Colonic mucosa (tissue), 4 donors: ENCODE measurements around the gene LAMC3. TPM values are rescaled to one million over a fixed set of nuclear protein-coding genes. Genes with fewer than 3 reads are reported as not detected.
A peak's percentile ranks its signal among the peaks of the same experiment; 100 is the strongest.

Experiments
- DNase-seq: peaks from one replicate; pipeline ENCODE4 v3.0.0-alpha.2; 2020
- H3K27ac ChIP-seq: fragments of 200-600 bp; one replicate; pipeline ENCODE4 v1.8.0; 2021
- H3K27me3 ChIP-seq: fragments of 200-600 bp; one replicate; pipeline ENCODE4 v1.8.0; 2021
- H3K36me3 ChIP-seq: fragments of 200-600 bp; one replicate; pipeline ENCODE4 v1.8.0; 2021
- H3K4me1 ChIP-seq: fragments of 200-600 bp; one replicate; pipeline ENCODE4 v1.8.0; 2021; ENCODE audit warnings: mild to moderate bottlenecking
- H3K4me3 ChIP-seq: fragments of 200-600 bp; one replicate; pipeline ENCODE4 v1.8.0; 2021
- H3K9ac ChIP-seq, 2 donors: one replicate each; pipeline ENCODE4 v1.7.0; 2013; ENCODE audit warnings: control low read depth in 2 of 2, low read depth in 2 of 2, low read length in 2 of 2
- H3K9me3 ChIP-seq: fragments of 200-600 bp; one replicate; pipeline ENCODE4 v1.8.0; 2021
- CTCF ChIP-seq: fragments of 200-600 bp; IDR thresholded peaks from one replicate; pipeline ENCODE4 v1.8.0; 2022; ENCODE audit warnings: antibody characterized with exemption, mild to moderate bottlenecking
- intact Hi-C: fragments of 100-400 bp; cut with DNase I; formaldehyde crosslinking; loops from one replicate; pipeline ENCODE4 v1.14.1; 2022
- total RNA-seq, 2 donors: library from RNA; stranded (reverse); fragmentation: NEBNext Ultra II Directional in 1 of 2; extraction: Animal tissue kit (Norgen Biotek cat#: 25700) in 1 of 2; gene quantifications; one replicate each; pipeline ENCODE4 v1.2.1, GENCODE V29; 2021
- donor health status: healthy.
- donor health status: DM: no; HTN: no; CAD: no.
- donor health status: DM: no; HTN: no; CAD: no.

The LAMC3 gene
- total RNA-seq, 2 donors from 2014 or later = 0.67 to 1.9 TPM

- Histone ChIP-seq H3K36me3 (no peaks in the 10 kb centered on the region), H3K9ac (no peak overlapping the region), H3K4me3 (no peak overlapping the region), H3K9me3 (no peaks in the 10 kb centered on the region), H3K27me3 (no peaks in the 10 kb centered on the region), H3K27ac (no peak overlapping the region), H3K4me1 (peaks cover 8% of the 10 kb centered on the region)
- intact Hi-C loops = no loop called here
- no peak for DNase-seq
- no peak for TF ChIP-seq CTCF
These were observed 112.4 kb downstream of the LAMC3 start for GRCh38 chr9:131121346-131121745.

GRCh38 chr9:131122158-131122557, 113.2 kb downstream of the LAMC3 start:
- no peaks in the 10 kb centered on the region for H3K36me3 ChIP-seq
- no peaks in the 10 kb centered on the region for H3K9me3 ChIP-seq
- no peak for DNase-seq
- no peaks in the 10 kb centered on the region for H3K27me3 ChIP-seq
- H3K9ac ChIP-seq = no peak overlapping the region
- no peak overlapping the region for H3K4me3 ChIP-seq
- TF ChIP-seq CTCF = no peak
- intact Hi-C loops = loop anchor here (2.0 kb wide), 1 partner anchor 63 kb away; no protein-coding TSS in a partner anchor
- no peak overlapping the region for H3K27ac ChIP-seq
- H3K4me1 ChIP-seq = peaks cover 14% of the 10 kb centered on the region

- no peak for DNase-seq
- Histone ChIP-seq H3K9me3 (no peaks in the 10 kb centered on the region), H3K27ac (peak overlapping the region; percentile 85), H3K36me3 (peaks cover 13% of the 10 kb centered on the region), H3K4me1 (peaks cover 14% of the 10 kb centered on the region), H3K9ac (peak overlapping the region; percentile 66 to 88), H3K4me3 (peak overlapping the region; percentile 99), H3K27me3 (no peaks in the 10 kb centered on the region)
- TF ChIP-seq CTCF = no peak
- intact Hi-C loops = no loop called here
These were observed 116.0 kb downstream of the LAMC3 start for GRCh38 chr9:131125038-131125287.

- no peak for TF ChIP-seq CTCF
- H3K9ac ChIP-seq = peak within 1 kb of the TSS; percentile 88
- H3K27ac ChIP-seq = peak within 1 kb of the TSS; percentile 85
- H3K4me1 ChIP-seq = peaks cover 14% of the 10 kb centered on the region
- intact Hi-C loops = no loop called here
- no peaks in the 10 kb centered on the region for H3K9me3 ChIP-seq
- H3K27me3 ChIP-seq = no peaks in the 10 kb centered on the region
- H3K4me3 ChIP-seq = peak within 1 kb of the TSS; percentile 99
- peak; percentile 100 for DNase-seq
- peaks cover 13% of the 10 kb centered on the region for H3K36me3 ChIP-seq
These were observed 116.5 kb downstream of the LAMC3 start, which contains the start of gene NUP214 for GRCh38 chr9:131125288-131126058. Gene NUP214, plus strand, starts transcription at chr9:131125586. Its CDS starts 119 bp downstream, at chr9:131125705.

GRCh38 chr9:131126059-131126426, 117.1 kb downstream of the LAMC3 start:
- Histone ChIP-seq H3K9me3 (no peaks in the 10 kb centered on the region), H3K36me3 (peaks cover 16% of the 10 kb centered on the region), H3K4me3 (peak overlapping the region; percentile 99), H3K4me1 (peaks cover 14% of the 10 kb centered on the region), H3K27ac (peak overlapping the region; percentile 85), H3K27me3 (no peaks in the 10 kb centered on the region), H3K9ac (peak overlapping the region; percentile 88)
- intact Hi-C loops = no loop called here
- no peak for DNase-seq
- TF ChIP-seq CTCF = no peak
